ENCODE measurements around the gene WWP2. TPM values are rescaled to one million over a fixed set of nuclear protein-coding genes. Genes with fewer than 3 reads are reported as not detected.
A peak's percentile ranks its signal among the peaks of the same experiment; 100 is the strongest.

WWP2 gene
- total RNA-seq, 2 experiments from 2014 or later = 60.6 to 61.5 TPM

GRCh38 chr16:69917739-69918138 is 155.6 kb downstream of the WWP2 start:
- Mint-ChIP-seq H3K36me3 (peaks cover 9% of the 10 kb centered on the region), H3K9me3 (no peaks in the 10 kb centered on the region), H3K4me3 (no peak overlapping the region), H3K27ac (no peak overlapping the region), H3K4me1 (no peaks in the 10 kb centered on the region), H3K27me3 (no peaks in the 10 kb centered on the region)
- ATAC-seq (ENCODE audit: low read depth) = no peak
- DNase-seq = no peak
- POLR2A ChIA-PET = no interaction called here

DNA sequence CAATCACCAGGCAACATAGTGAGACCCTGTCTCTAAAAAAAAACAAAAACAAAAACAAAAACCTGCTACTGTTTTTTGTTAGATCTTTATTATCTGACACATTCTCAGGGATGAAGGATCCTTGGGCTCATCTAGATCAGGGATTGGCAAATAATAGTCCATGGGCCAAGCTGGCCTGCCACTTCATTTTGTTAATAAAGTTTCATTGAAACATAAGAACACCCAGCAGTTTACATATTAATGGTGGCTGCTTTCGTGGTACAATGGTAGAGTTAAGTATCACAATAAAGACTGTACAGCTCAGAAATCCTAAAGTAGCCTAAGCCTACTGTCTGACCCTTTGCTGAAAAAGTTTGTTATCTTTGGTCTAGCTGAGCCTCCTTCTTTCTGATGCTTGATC is 156.1 kb downstream of the WWP2 start:
- Mint-ChIP-seq H3K4me3 (no peak overlapping the region), H3K36me3 (peaks cover 9% of the 10 kb centered on the region), H3K9me3 (no peaks in the 10 kb centered on the region), H3K27ac (no peak overlapping the region), H3K27me3 (no peaks in the 10 kb centered on the region), H3K4me1 (no peaks in the 10 kb centered on the region)
- ATAC-seq (ENCODE audit: low read depth) (no peak), DNase-seq (no peak)
- POLR2A ChIA-PET = no interaction called here

- peaks cover 1% of the 10 kb centered on the region for H3K4me1 Mint-ChIP-seq
- H3K36me3 Mint-ChIP-seq = peaks cover 7% of the 10 kb centered on the region
- H3K4me3 Mint-ChIP-seq = no peak overlapping the region
- no peak for DNase-seq
- no peaks in the 10 kb centered on the region for H3K27me3 Mint-ChIP-seq
- no peaks in the 10 kb centered on the region for H3K9me3 Mint-ChIP-seq
- no peak for ATAC-seq (ENCODE audit: low read depth)
- no peak overlapping the region for H3K27ac Mint-ChIP-seq
- POLR2A ChIA-PET = no interaction called here
These were observed 159.0 kb downstream of the WWP2 start for GRCh38 chr16:69921127-69921526.

DNA sequence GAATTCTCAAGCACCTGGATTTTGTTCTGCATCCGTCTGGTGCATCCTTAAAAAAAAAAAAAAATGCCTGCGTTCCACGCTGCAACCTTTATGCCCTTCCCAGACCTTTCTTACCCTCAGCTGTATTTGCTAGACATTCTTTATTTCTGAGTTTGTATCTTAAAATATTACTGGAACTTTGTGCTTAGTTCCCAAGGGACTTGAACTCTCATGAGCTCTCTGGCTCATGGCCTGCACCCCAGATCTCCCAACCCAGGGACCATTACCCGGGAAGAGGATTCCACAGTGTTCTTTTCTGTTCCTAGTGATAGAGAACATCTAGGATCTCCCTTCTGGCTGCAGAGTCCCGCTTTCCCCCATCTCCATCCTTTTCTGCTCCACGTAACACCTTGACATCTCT is 160.1 kb downstream of the WWP2 start:
- Mint-ChIP-seq H3K9me3 (no peaks in the 10 kb centered on the region), H3K27me3 (no peaks in the 10 kb centered on the region), H3K4me3 (no peak overlapping the region), H3K36me3 (peaks cover 7% of the 10 kb centered on the region), H3K27ac (no peak overlapping the region), H3K4me1 (peaks cover 1% of the 10 kb centered on the region)
- no peak for ATAC-seq (ENCODE audit: low read depth)
- POLR2A ChIA-PET = no interaction called here
- DNase-seq = no peak

DNA sequence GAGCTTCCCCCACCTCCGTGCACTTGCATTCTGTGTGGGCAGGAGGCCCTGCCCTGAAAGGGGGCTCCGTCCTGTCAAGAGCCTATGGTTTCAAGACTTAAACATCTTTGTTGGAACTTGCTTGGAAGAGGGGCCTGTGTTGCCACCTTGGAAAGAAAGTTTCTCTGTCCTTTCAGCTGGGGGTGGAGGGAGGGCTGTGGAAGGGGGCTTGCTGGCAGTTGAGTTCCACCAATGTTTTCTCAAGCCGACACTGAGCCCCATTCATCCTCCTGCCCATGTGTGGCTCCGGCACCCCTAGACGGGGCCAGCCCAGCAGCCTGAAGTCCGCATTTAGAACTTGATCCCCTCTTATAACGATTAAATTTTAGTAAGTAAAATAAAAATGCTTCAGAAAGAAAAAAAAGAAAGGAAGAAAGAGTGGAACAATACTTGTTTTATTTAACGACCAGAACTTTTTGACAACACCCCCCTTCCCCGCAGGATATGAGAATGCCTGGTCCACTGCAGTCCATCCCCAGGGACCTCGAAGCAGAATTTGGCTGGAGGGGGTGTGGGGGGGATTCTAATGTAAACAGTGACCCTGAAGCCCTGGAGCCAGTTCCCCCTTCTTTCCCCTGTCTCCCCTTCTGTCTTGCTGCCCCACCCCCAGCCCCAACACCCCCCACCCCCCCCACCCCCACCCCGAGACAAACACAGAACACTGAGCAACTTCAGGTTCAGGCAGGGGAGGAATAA is 162.1 kb downstream of the WWP2 start:
- H3K4me3 Mint-ChIP-seq = no peak overlapping the region
- no peaks in the 10 kb centered on the region for H3K9me3 Mint-ChIP-seq
- no peak overlapping the region for H3K27ac Mint-ChIP-seq
- no peak for ATAC-seq (ENCODE audit: low read depth)
- peaks cover 1% of the 10 kb centered on the region for H3K4me1 Mint-ChIP-seq
- POLR2A ChIA-PET = no interaction called here
- H3K27me3 Mint-ChIP-seq = no peaks in the 10 kb centered on the region
- no peak for DNase-seq
- peaks cover 2% of the 10 kb centered on the region for H3K36me3 Mint-ChIP-seq

- POLR2A ChIA-PET = no interaction called here
- no peaks in the 10 kb centered on the region for H3K9me3 Mint-ChIP-seq
- DNase-seq (no peak), ATAC-seq (ENCODE audit: low read depth) (no peak)
- H3K27me3 Mint-ChIP-seq = no peaks in the 10 kb centered on the region
- H3K4me3 Mint-ChIP-seq = no peak overlapping the region
- H3K27ac Mint-ChIP-seq = no peak overlapping the region
- peaks cover 2% of the 10 kb centered on the region for H3K36me3 Mint-ChIP-seq
- H3K4me1 Mint-ChIP-seq = peaks cover 1% of the 10 kb centered on the region
These were observed 162.7 kb downstream of the WWP2 start for GRCh38 chr16:69924777-69925191.

DNA sequence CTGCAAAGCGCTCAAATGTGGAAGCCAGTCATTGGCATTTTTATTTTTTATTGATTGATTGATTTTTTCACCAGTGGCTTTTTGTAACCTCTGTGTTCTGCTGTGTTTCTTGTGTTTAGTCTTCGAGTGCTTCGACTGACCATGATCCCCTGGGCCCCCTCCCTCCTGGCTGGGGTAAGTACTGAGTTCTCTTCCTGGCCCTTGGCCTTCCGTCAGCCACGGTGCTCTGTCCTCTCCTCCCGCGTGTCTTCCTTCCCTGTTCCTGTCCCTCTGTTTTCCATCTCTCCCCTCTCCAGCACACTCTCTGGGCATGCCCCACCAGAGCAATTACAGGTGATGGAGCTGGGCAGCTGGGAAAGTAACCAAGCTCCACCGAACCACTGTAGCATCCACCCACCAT is 163.2 kb downstream of the WWP2 start:
- POLR2A ChIA-PET = no interaction called here
- Mint-ChIP-seq H3K27me3 (no peaks in the 10 kb centered on the region), H3K4me1 (peaks cover 1% of the 10 kb centered on the region), H3K27ac (peak overlapping the region; percentile 17), H3K36me3 (peaks cover 2% of the 10 kb centered on the region), H3K4me3 (no peak overlapping the region), H3K9me3 (no peaks in the 10 kb centered on the region)
- no peak for DNase-seq
- no peak for ATAC-seq (ENCODE audit: low read depth)

GRCh38 chr16:69926241-69926640 is 164.1 kb downstream of the WWP2 start:
- H3K36me3 Mint-ChIP-seq = peaks cover 2% of the 10 kb centered on the region
- POLR2A ChIA-PET = interaction anchor here (0.6 kb wide), 1 partner anchor 224 kb away, joined by 4 read pairs; no protein-coding TSS in a partner anchor

GRCh38 chr16:69927056-69927757 is 165.1 kb downstream of the WWP2 start:
- Mint-ChIP-seq H3K4me3 (no peak overlapping the region), H3K4me1 (peaks cover 1% of the 10 kb centered on the region), H3K27ac (peak overlapping the region; percentile 52), H3K9me3 (no peaks in the 10 kb centered on the region), H3K27me3 (no peaks in the 10 kb centered on the region), H3K36me3 (no peaks in the 10 kb centered on the region)
- POLR2A ChIA-PET = no interaction called here
- no peak for DNase-seq
- no peak for ATAC-seq (ENCODE audit: low read depth)

More at GRCh38 chr16:69926241-69926640, 164.1 kb downstream of the WWP2 start:
- ATAC-seq (ENCODE audit: low read depth) (no peak), DNase-seq (no peak)
- H3K4me1 Mint-ChIP-seq = peaks cover 1% of the 10 kb centered on the region
- H3K27ac Mint-ChIP-seq = no peak overlapping the region
- no peak overlapping the region for H3K4me3 Mint-ChIP-seq
- H3K9me3 Mint-ChIP-seq = no peaks in the 10 kb centered on the region
- no peaks in the 10 kb centered on the region for H3K27me3 Mint-ChIP-seq

GRCh38 chr16:69928856-69929400 is 166.8 kb downstream of the WWP2 start:
- Mint-ChIP-seq H3K9me3 (no peaks in the 10 kb centered on the region), H3K36me3 (no peaks in the 10 kb centered on the region), H3K4me3 (no peak overlapping the region), H3K27ac (no peak overlapping the region), H3K27me3 (no peaks in the 10 kb centered on the region), H3K4me1 (peaks cover 1% of the 10 kb centered on the region)
- no peak for ATAC-seq (ENCODE audit: low read depth)
- no peak for DNase-seq
- POLR2A ChIA-PET = no interaction called here

DNA sequence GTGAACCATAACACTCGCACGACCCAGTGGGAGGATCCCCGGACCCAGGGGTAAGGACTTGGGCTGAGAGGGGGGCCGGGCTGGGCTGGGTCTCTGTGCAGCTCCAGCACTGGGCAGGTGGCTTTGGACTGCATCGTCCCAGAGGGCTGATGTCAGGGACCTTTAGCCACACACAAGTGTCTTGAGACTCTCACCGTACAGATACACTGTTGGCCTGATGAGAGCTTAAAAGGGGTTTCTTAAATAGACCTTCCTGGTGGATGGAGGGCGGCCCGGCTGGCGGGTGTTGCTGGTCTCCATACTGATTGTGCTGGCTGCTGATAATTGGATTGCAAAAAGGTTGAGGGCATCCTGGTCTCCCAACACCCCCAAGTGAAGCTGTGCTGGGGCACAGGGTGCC is 167.3 kb downstream of the WWP2 start:
- peaks cover 1% of the 10 kb centered on the region for H3K4me1 Mint-ChIP-seq
- H3K36me3 Mint-ChIP-seq = no peaks in the 10 kb centered on the region
- no peaks in the 10 kb centered on the region for H3K27me3 Mint-ChIP-seq
- no peak overlapping the region for H3K27ac Mint-ChIP-seq
- ATAC-seq (ENCODE audit: low read depth) (no peak), DNase-seq (no peak)
- H3K9me3 Mint-ChIP-seq = no peaks in the 10 kb centered on the region
- no peak overlapping the region for H3K4me3 Mint-ChIP-seq
- POLR2A ChIA-PET = no interaction called here

GRCh38 chr16:69930117-69930776 is 168.1 kb downstream of the WWP2 start:
- H3K4me3 Mint-ChIP-seq = no peak overlapping the region
- no peaks in the 10 kb centered on the region for H3K9me3 Mint-ChIP-seq
- POLR2A ChIA-PET = interaction anchor here (0.5 kb wide), 1 partner anchor 18 kb away, joined by 6 read pairs; no protein-coding TSS in a partner anchor
- no peak overlapping the region for H3K27ac Mint-ChIP-seq
- ATAC-seq (ENCODE audit: low read depth) (peak; percentile 82), DNase-seq (peak; percentile 41)
- H3K4me1 Mint-ChIP-seq = peaks cover 1% of the 10 kb centered on the region
- H3K27me3 Mint-ChIP-seq = no peaks in the 10 kb centered on the region
- H3K36me3 Mint-ChIP-seq = no peaks in the 10 kb centered on the region

DNA sequence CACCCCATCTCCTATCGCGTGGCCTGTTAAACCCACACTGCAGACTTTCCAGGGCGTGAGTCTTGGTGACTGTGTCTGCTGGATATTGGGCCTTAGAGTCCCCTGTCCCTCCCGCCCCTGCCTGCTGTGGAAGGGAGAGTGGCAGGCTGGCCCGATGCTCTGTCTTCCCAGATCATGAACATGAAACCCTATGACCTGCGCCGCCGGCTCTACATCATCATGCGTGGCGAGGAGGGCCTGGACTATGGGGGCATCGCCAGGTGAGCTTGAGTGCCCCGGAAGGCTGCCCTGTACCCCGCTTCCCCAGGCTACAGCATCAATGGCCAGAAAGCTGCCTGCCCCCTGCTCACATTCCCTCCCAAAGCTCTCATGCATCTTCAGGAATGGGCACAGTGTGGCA is 169.5 kb downstream of the WWP2 start:
- Mint-ChIP-seq H3K4me1 (no peaks in the 10 kb centered on the region), H3K27me3 (no peaks in the 10 kb centered on the region), H3K4me3 (no peak overlapping the region), H3K27ac (no peak overlapping the region), H3K9me3 (no peaks in the 10 kb centered on the region), H3K36me3 (peaks cover 2% of the 10 kb centered on the region)
- ATAC-seq (ENCODE audit: low read depth) = no peak
- no peak for DNase-seq
- POLR2A ChIA-PET = no interaction called here

All from activated naive CD8-positive, alpha-beta T cell treated with anti-CD3 and anti-CD28 coated beads, Interleukin-2, amount 10 ng/mL, durations not matched to agents 7 days and 5 days (primary cell).